ENCODE data around the gene ELOB.

ELOB gene

DNA sequence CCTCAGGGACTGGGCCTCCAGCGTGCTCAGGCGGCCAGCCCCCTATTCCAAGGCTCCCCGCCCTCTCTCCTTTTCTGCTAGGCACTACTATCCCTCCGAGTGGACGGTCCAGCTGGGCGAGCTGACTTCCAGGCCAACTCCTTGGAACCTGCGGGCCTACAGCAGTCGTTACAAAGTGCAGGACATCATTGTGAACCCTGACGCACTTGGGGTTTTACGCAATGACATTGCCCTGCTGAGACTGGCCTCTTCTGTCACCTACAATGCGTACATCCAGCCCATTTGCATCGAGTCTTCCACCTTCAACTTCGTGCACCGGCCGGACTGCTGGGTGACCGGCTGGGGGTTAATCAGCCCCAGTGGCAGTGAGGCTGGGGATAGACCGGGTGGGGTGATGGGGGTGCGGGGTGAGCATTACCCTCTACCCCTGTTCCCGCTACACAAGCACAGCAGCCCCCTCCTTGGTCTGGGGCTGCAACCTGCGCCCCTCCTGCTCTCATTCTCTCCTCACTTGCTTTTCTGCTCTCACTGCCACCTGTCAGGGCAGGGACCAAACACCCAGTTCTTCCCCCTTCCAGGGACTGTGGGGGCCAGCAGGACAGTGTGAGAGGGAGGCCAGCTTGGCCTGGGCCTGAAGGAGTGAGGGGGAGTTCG, 22.3 kb upstream of the ELOB start:
- TF ChIP-seq, protein P1, sequence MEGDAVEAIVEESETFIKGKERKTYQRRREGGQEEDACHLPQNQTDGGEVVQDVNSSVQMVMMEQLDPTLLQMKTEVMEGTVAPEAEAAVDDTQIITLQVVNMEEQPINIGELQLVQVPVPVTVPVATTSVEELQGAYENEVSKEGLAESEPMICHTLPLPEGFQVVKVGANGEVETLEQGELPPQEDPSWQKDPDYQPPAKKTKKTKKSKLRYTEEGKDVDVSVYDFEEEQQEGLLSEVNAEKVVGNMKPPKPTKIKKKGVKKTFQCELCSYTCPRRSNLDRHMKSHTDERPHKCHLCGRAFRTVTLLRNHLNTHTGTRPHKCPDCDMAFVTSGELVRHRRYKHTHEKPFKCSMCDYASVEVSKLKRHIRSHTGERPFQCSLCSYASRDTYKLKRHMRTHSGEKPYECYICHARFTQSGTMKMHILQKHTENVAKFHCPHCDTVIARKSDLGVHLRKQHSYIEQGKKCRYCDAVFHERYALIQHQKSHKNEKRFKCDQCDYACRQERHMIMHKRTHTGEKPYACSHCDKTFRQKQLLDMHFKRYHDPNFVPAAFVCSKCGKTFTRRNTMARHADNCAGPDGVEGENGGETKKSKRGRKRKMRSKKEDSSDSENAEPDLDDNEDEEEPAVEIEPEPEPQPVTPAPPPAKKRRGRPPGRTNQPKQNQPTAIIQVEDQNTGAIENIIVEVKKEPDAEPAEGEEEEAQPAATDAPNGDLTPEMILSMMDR (IDR thresholded peaks at IDR 0.05) = no peak

DNA sequence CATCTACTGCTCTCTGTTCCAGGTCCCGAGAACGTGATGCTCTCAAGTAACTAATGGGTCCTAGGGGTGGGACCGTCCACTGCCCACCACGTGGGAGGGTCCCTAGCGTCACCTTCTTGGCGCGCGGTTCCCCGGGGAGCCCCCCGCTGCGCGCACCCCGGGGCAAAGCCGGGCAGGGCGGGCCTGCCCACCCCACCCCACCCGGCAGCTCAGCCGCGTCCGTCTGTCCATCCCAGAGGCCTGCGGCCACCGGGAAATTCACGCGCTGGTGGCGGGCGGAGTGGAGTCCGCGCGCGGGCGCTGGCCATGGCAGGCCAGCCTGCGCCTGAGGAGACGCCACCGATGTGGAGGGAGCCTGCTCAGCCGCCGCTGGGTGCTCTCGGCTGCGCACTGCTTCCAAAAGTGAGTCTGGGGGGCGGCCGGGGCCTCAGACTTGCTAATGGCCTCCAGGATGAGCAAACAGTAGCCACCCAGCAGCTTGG, 21.7 kb upstream of the ELOB start:
- TF ChIP-seq, protein P1 (IDR thresholded peaks at IDR 0.05) = no peak
- DNase-seq (ENCODE audit: low spot score) = no peak
- H3K27ac ChIP-seq = no peak overlapping the region
- H3K4me3 ChIP-seq = no peak overlapping the region

More for the DNA sequence above, 22.3 kb upstream of the ELOB start:
- Histone ChIP-seq H3K4me3 (no peak overlapping the region), H3K27ac (no peak overlapping the region)
- DNase-seq (ENCODE audit: low spot score) = no peak

DNA sequence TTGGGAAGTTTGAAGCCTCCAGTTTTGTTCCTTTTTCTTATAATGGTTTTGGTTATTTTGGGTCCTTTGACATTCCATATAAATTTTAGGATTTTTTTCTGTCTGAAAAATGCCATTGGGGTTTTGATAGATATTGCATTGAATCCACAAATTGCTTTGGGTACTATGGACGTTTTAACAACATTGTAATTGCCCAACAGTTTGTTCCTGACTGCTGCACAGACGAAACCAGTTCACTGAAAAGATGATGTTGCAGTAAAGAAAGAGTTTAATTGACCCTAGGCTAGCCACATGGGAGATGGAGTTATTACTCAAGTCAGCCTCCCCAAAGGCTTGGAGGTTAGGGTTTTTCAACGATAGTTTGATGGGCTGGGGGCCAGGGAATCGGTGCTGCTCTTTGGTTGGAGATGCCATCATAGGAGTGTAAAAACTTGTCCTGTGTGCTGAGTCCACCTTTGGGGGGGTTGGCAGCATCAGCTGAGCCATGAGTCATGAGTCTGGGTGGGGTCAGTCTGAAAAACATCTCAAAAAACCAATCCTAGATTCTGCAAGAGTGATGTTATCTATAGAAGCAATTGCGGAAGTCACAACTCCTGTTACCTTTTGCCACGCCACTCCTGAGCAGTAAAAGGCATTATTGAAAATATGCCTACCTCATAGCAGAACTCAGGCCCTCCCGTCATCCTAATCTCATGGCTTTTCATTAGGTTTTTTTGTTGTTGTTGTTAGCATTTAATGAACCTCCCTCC, 18.5 kb upstream of the ELOB start:
- DNase-seq (ENCODE audit: low spot score) = no peak
- TF ChIP-seq, protein P1 (IDR thresholded peaks at IDR 0.05) = no peak
- H3K4me3 ChIP-seq = no peak overlapping the region
- H3K27ac ChIP-seq = no peak overlapping the region

DNA sequence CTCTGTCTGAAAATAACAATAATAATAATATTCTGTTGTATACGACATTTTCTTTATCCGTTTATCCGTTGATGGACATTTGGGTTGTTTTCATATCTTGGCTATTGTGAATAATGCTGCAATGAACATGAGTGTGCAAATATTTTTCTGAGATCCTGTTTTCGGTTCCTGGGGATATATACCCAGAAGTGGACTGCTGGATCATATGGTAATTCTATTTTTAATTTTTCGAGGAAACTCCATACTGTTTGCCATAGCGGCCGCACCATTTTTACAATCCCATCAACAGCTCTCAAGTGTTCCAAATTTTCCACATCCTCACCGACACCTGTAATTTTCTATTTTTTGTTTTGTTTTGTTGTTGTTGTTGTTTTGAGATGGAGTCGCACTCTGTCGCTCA, 15.9 kb upstream of the ELOB start:
- no peak for DNase-seq (ENCODE audit: low spot score)
- Histone ChIP-seq H3K4me3 (no peak overlapping the region), H3K27ac (no peak overlapping the region)
- TF ChIP-seq, protein P1 (IDR thresholded peaks at IDR 0.05) = no peak

DNA sequence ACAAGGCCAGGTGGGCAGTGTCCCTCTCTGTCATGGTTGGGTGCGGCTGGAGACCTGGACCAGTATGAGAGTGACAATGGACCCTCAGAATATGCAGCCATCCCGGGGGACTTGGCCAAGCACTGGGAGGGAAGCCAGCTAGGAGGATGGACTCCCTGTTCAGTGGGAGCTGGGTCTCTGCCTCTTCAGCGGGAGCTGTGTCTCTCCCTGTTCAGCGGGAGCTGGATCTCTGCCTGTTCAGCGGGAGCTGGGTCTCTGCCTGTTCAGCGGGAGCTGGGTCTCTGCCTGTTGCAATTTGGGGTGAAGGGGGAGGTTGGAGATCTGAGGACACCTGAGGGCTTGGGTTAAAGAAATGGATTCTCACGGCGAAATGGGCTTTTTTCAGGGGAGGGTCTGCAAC, 14.1 kb upstream of the ELOB start:
- no peak overlapping the region for H3K27ac ChIP-seq
- DNase-seq (ENCODE audit: low spot score) = no peak
- TF ChIP-seq, protein P1 (IDR thresholded peaks at IDR 0.05) = no peak

DNA sequence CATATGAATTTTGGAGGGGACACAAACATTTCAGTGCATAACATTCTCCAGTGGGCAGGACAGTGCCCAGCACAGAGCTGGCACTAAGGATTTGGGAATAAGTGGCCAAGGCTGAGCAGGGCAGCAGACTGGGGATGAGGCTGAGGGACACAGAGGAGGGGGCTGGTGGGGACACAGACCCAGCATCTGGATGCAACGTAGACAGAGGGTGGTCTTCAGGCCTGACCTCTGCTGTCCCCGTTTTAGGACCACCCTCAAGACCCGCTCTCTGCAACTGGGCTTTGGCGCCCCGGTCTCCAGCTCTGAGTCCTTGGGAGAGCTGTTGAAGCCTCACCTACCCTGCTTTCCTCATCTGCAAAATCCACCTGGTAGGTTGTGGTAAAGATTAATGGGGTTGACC, 13.6 kb upstream of the ELOB start:
- DNase-seq (ENCODE audit: low spot score) = no peak

More for the DNA sequence above, 14.1 kb upstream of the ELOB start:
- no peak overlapping the region for H3K4me3 ChIP-seq

More for the DNA sequence above, 13.6 kb upstream of the ELOB start:
- TF ChIP-seq, protein P1 (IDR thresholded peaks at IDR 0.05) = no peak
- H3K4me3 ChIP-seq = no peak overlapping the region
- H3K27ac ChIP-seq = no peak overlapping the region

All from coronary artery (tissue), 2 donors.